Skeletal muscle satellite cell (primary cell): ENCODE results near the gene RNU6-9.
"Not testable (repeated sequence)": the region's sequence is repeated elsewhere in the genome, so short reads cannot be mapped to it uniquely, and the experiment has no call there.

Experiments
- H3K27me3 ChIP-seq: 2 replicates; pipeline ENCODE4 v1.7.0; 2013; ENCODE audit warnings: low read length; ENCODE audit not compliant: control insufficient read depth, insufficient read depth
- H3K36me3 ChIP-seq: 2 replicates; pipeline ENCODE4 v1.7.0; 2013; ENCODE audit warnings: mild to moderate bottlenecking, control low read depth, low read length; ENCODE audit not compliant: insufficient read depth
- H3K4me1 ChIP-seq: 2 replicates; pipeline ENCODE4 v1.7.0; 2013; ENCODE audit warnings: low read length; ENCODE audit not compliant: control insufficient read depth, insufficient read depth
- H3K4me2 ChIP-seq: 2 replicates; pipeline ENCODE4 v1.7.0; 2013; ENCODE audit warnings: mild to moderate bottlenecking, low read length
- H3K4me3 ChIP-seq: 2 replicates; pipeline ENCODE4 v1.7.0; 2013; ENCODE audit warnings: low read length
- H3K9ac ChIP-seq: 2 replicates; pipeline ENCODE4 v1.7.0; 2013; ENCODE audit warnings: mild to moderate bottlenecking, low read depth, low read length, moderate library complexity
- H3K9me3 ChIP-seq: replicated peaks from 2 replicates; pipeline ENCODE4 v1.7.0; 2013; ENCODE audit warnings: mild to moderate bottlenecking, control low read depth, low read length

Gene RNU6-9

GRCh38 chr19:883661-884211 lies 9.5 kb upstream of the RNU6-9 start:
- H3K4me1 ChIP-seq, result no peaks in the 10 kb centered on the region
- H3K4me3 ChIP-seq, result no peak overlapping the region
- no peaks in the 10 kb centered on the region for H3K27me3 ChIP-seq
- H3K9me3 ChIP-seq, result no peaks in the 10 kb centered on the region
- no peak overlapping the region for H3K4me2 ChIP-seq
- peaks cover 43% of the 10 kb centered on the region for H3K36me3 ChIP-seq
- no peak overlapping the region for H3K9ac ChIP-seq

- Histone ChIP-seq H3K9ac (no peak overlapping the region), H3K9me3 (no peaks in the 10 kb centered on the region), H3K4me3 (no peak overlapping the region), H3K4me2 (no peak overlapping the region), H3K27me3 (no peaks in the 10 kb centered on the region), H3K36me3 (peaks cover 52% of the 10 kb centered on the region), H3K4me1 (no peaks in the 10 kb centered on the region)
These were observed 8.7 kb upstream of the RNU6-9 start for GRCh38 chr19:884420-885211.

- peaks cover 58% of the 10 kb centered on the region for H3K36me3 ChIP-seq
- H3K4me2 ChIP-seq, result no peak overlapping the region
- no peaks in the 10 kb centered on the region for H3K9me3 ChIP-seq
- no peaks in the 10 kb centered on the region for H3K27me3 ChIP-seq
- H3K4me1 ChIP-seq, result no peaks in the 10 kb centered on the region
- H3K4me3 ChIP-seq, result no peak overlapping the region
- H3K9ac ChIP-seq, result no peak overlapping the region
These were observed 7.6 kb upstream of the RNU6-9 start for GRCh38 chr19:885536-886224.

- no peak overlapping the region for H3K4me2 ChIP-seq
These were observed 6.2 kb upstream of the RNU6-9 start for GRCh38 chr19:887072-887471.

GRCh38 chr19:887599-887998 lies 5.7 kb upstream of the RNU6-9 start:
- no peak overlapping the region for H3K4me3 ChIP-seq
- H3K27me3 ChIP-seq, result no peaks in the 10 kb centered on the region
- H3K4me1 ChIP-seq, result no peaks in the 10 kb centered on the region
- peaks cover 40% of the 10 kb centered on the region for H3K36me3 ChIP-seq
- no peak overlapping the region for H3K9ac ChIP-seq
- no peak overlapping the region for H3K4me2 ChIP-seq
- no peaks in the 10 kb centered on the region for H3K9me3 ChIP-seq

More at GRCh38 chr19:887072-887471, 6.2 kb upstream of the RNU6-9 start:
- Histone ChIP-seq H3K27me3 (no peaks in the 10 kb centered on the region), H3K9ac (no peak overlapping the region), H3K4me1 (no peaks in the 10 kb centered on the region), H3K36me3 (peaks cover 45% of the 10 kb centered on the region), H3K4me3 (no peak overlapping the region), H3K9me3 (no peaks in the 10 kb centered on the region)

- Histone ChIP-seq H3K4me1 (no peaks in the 10 kb centered on the region), H3K27me3 (no peaks in the 10 kb centered on the region), H3K9ac (no peak overlapping the region), H3K4me2 (no peak overlapping the region), H3K36me3 (peaks cover 36% of the 10 kb centered on the region), H3K9me3 (no peaks in the 10 kb centered on the region), H3K4me3 (no peak overlapping the region)
These were observed 4.5 kb upstream of the RNU6-9 start for GRCh38 chr19:888581-889385.

- H3K9ac ChIP-seq, result no peak overlapping the region
- no peaks in the 10 kb centered on the region for H3K9me3 ChIP-seq
- no peak overlapping the region for H3K4me3 ChIP-seq
- H3K4me1 ChIP-seq, result no peaks in the 10 kb centered on the region
- H3K36me3 ChIP-seq, result peaks cover 36% of the 10 kb centered on the region
- no peaks in the 10 kb centered on the region for H3K27me3 ChIP-seq
- no peak overlapping the region for H3K4me2 ChIP-seq
These were observed 3.5 kb upstream of the RNU6-9 start for GRCh38 chr19:889662-890295.

- peaks cover 28% of the 10 kb centered on the region for H3K36me3 ChIP-seq
- H3K4me1 ChIP-seq, result no peaks in the 10 kb centered on the region
- no peak overlapping the region for H3K4me2 ChIP-seq
- no peak overlapping the region for H3K4me3 ChIP-seq
- H3K27me3 ChIP-seq, result no peaks in the 10 kb centered on the region
- H3K9ac ChIP-seq, result no peak overlapping the region
- H3K9me3 ChIP-seq, result no peaks in the 10 kb centered on the region
These were observed 2.5 kb upstream of the RNU6-9 start for GRCh38 chr19:890831-891230.

GRCh38 chr19:891421-892200 lies 1.7 kb upstream of the RNU6-9 start:
- not testable (repeated sequence) for H3K9me3 ChIP-seq, H3K4me1 ChIP-seq, H3K27me3 ChIP-seq
- peaks cover 26% of the 10 kb centered on the region for H3K36me3 ChIP-seq
- peak overlapping the region; percentile 81 for H3K9ac ChIP-seq
- peak overlapping the region; percentile 97 for H3K4me2 ChIP-seq
- H3K4me3 ChIP-seq, result peak overlapping the region; percentile 90

- H3K9ac ChIP-seq, result peak overlapping the region; percentile 81
- H3K4me1 ChIP-seq, result no peaks in the 10 kb centered on the region
- H3K4me2 ChIP-seq, result peak overlapping the region; percentile 97
- no peaks in the 10 kb centered on the region for H3K27me3 ChIP-seq
- H3K4me3 ChIP-seq, result peak overlapping the region; percentile 90
- no peaks in the 10 kb centered on the region for H3K9me3 ChIP-seq
- peaks cover 28% of the 10 kb centered on the region for H3K36me3 ChIP-seq
These were observed 916 bp upstream of the RNU6-9 start for GRCh38 chr19:892243-892893.
